IMR-90 (cell line): ENCODE data around the gene PAM.

ENCODE experiments used
- CEBPB ChIP-seq: IDR thresholded peaks from 2 replicates; pipeline ENCODE4 v1.6.1; 2012; ENCODE audit warnings: low read depth, low read length, improper control_type of control experiment
- CHD1 ChIP-seq: IDR thresholded peaks from 2 replicates; pipeline ENCODE4 v1.6.1; 2012; ENCODE audit warnings: low read depth, low read length, improper control_type of control experiment
- CTCF ChIP-seq: conservative IDR thresholded peaks from 2 replicates; pipeline ENCODE4 v1.5.1; 2012; ENCODE audit warnings: mild to moderate bottlenecking, low read depth, low read length, improper control_type of control experiment
- MAFK ChIP-seq: IDR thresholded peaks from 2 replicates; pipeline ENCODE4 v1.6.1; 2012; ENCODE audit warnings: low read depth, low read length, improper control_type of control experiment
- MAZ ChIP-seq: IDR thresholded peaks from 2 replicates; pipeline ENCODE4 v1.6.1; 2012; ENCODE audit warnings: low read depth, mild to moderate bottlenecking, low read length, improper control_type of control experiment, moderate library complexity, borderline replicate concordance
- MXI1 ChIP-seq: IDR thresholded peaks from 2 replicates; pipeline ENCODE4 v1.6.1; 2012; ENCODE audit warnings: low read depth, mild to moderate bottlenecking, low read length, moderate library complexity, borderline replicate concordance
- NFE2L2 ChIP-seq: fragments of 150-350 bp; IDR thresholded peaks from 2 replicates; pipeline ENCODE4 v1.6.1; 2016; ENCODE audit warnings: low read depth, mild to moderate bottlenecking, low read length
- POLR2A ChIP-seq: IDR thresholded peaks from 2 replicates; pipeline ENCODE4 v1.6.1; 2012; ENCODE audit warnings: mild to moderate bottlenecking, low read depth, low read length
- RAD21 ChIP-seq: IDR thresholded peaks from 2 replicates; pipeline ENCODE4 v1.6.1; 2012; ENCODE audit warnings: low read length, improper control_type of control experiment
- RCOR1 ChIP-seq: IDR thresholded peaks from 2 replicates; pipeline ENCODE4 v1.6.1; 2012; ENCODE audit warnings: mild to moderate bottlenecking, low read length, improper control_type of control experiment; ENCODE audit not compliant: insufficient replicate concordance
- RFX5 ChIP-seq: IDR thresholded peaks from 2 replicates; pipeline ENCODE4 v1.8.0; 2012; ENCODE audit warnings: low read depth, mild to moderate bottlenecking, low read length, moderate library complexity
- SMC3 ChIP-seq: fragments of 150-350 bp; IDR thresholded peaks from 2 replicates; pipeline ENCODE4 v1.6.1; 2016; ENCODE audit warnings: low read depth, mild to moderate bottlenecking, antibody characterized with exemption, low read length, moderate library complexity
- USF2 ChIP-seq: fragments of 150-350 bp; IDR thresholded peaks from 2 replicates; pipeline ENCODE4 v1.6.1; 2017; ENCODE audit warnings: mild to moderate bottlenecking, antibody characterized with exemption, low read length, low read depth

GRCh38 chr5:103010168-103010567 lies 255.1 kb downstream of the PAM start:
- no peak for TF ChIP-seq RFX5
- TF ChIP-seq USF2, result no peak
- no peak for TF ChIP-seq CEBPB
- no peak for TF ChIP-seq POLR2A
- TF ChIP-seq CTCF, result no peak
- TF ChIP-seq SMC3, result no peak
- TF ChIP-seq CHD1, result no peak
- TF ChIP-seq RCOR1, result no peak
- TF ChIP-seq RAD21, result no peak
- TF ChIP-seq NFE2L2, result no peak
- no peak for TF ChIP-seq MAFK
- no peak for TF ChIP-seq MXI1
- no peak for TF ChIP-seq MAZ
